ENCODE data around the gene WNT2B.

The WNT2B gene

GRCh38 chr1:112538883-112539282 lies 30.1 kb downstream of the WNT2B start:
- no peak for TF ChIP-seq MYC (IDR thresholded peaks at IDR 0.05; ENCODE audit: low read depth, low read length)
- no peak for TF ChIP-seq CTCF (IDR thresholded peaks at IDR 0.05; ENCODE audit: low read depth, low read length)
- no peak for TF ChIP-seq MAX (IDR thresholded peaks at IDR 0.05; ENCODE audit: low read depth, low read length)
- no peak for TF ChIP-seq POLR2A (IDR thresholded peaks at IDR 0.05; ENCODE audit: extremely low read depth, insufficient read length)
- no peak for DNase-seq (ENCODE audit: low read depth)
- no peak overlapping the region for H3K4me3 ChIP-seq (ENCODE audit: low read depth, low read length)

GRCh38 chr1:112540226-112540794 lies 31.5 kb downstream of the WNT2B start:
- DNase-seq (ENCODE audit: low read depth): no peak
- TF ChIP-seq MAX (IDR thresholded peaks at IDR 0.05; ENCODE audit: low read depth, low read length): no peak
- TF ChIP-seq POLR2A (IDR thresholded peaks at IDR 0.05; ENCODE audit: extremely low read depth, insufficient read length): no peak
- no peak for TF ChIP-seq CTCF (IDR thresholded peaks at IDR 0.05; ENCODE audit: low read depth, low read length)
- no peak for TF ChIP-seq MYC (IDR thresholded peaks at IDR 0.05; ENCODE audit: low read depth, low read length)
- no peak overlapping the region for H3K4me3 ChIP-seq (ENCODE audit: low read depth, low read length)

GRCh38 chr1:112541299-112541698 lies 32.5 kb downstream of the WNT2B start:
- TF ChIP-seq MAX (IDR thresholded peaks at IDR 0.05; ENCODE audit: low read depth, low read length) (no peak), CTCF (IDR thresholded peaks at IDR 0.05; ENCODE audit: low read depth, low read length) (no peak), POLR2A (IDR thresholded peaks at IDR 0.05; ENCODE audit: extremely low read depth, insufficient read length) (no peak), MYC (IDR thresholded peaks at IDR 0.05; ENCODE audit: low read depth, low read length) (no peak)
- no peak for DNase-seq (ENCODE audit: low read depth)
- no peak overlapping the region for H3K4me3 ChIP-seq (ENCODE audit: low read depth, low read length)

GRCh38 chr1:112542206-112542973 lies 33.6 kb downstream of the WNT2B start:
- DNase-seq (ENCODE audit: low read depth): no peak
- TF ChIP-seq MYC (IDR thresholded peaks at IDR 0.05; ENCODE audit: low read depth, low read length) (no peak), CTCF (IDR thresholded peaks at IDR 0.05; ENCODE audit: low read depth, low read length) (no peak), MAX (IDR thresholded peaks at IDR 0.05; ENCODE audit: low read depth, low read length) (no peak), POLR2A (IDR thresholded peaks at IDR 0.05; ENCODE audit: extremely low read depth, insufficient read length) (no peak)

GRCh38 chr1:112544011-112544688 lies 35.4 kb downstream of the WNT2B start:
- DNase-seq (ENCODE audit: low read depth): peak; percentile 38
- TF ChIP-seq MAX (IDR thresholded peaks at IDR 0.05; ENCODE audit: low read depth, low read length) (no peak), POLR2A (IDR thresholded peaks at IDR 0.05; ENCODE audit: extremely low read depth, insufficient read length) (no peak), CTCF (IDR thresholded peaks at IDR 0.05; ENCODE audit: low read depth, low read length) (no peak), MYC (IDR thresholded peaks at IDR 0.05; ENCODE audit: low read depth, low read length) (no peak)
- H3K4me3 ChIP-seq (ENCODE audit: low read depth, low read length): no peak overlapping the region

More at GRCh38 chr1:112542206-112542973, 33.6 kb downstream of the WNT2B start:
- no peak overlapping the region for H3K4me3 ChIP-seq (ENCODE audit: low read depth, low read length)
